Stimulated activated CD8-positive, alpha-beta memory T cell treated with anti-CD3 and anti-CD28 coated beads, Interleukin-7, amount 100 ng/mL, for 24 hours (primary cell): ENCODE data around the gene ADD1.

ENCODE experiments used
- DNase-seq: peaks from one replicate; pipeline ENCODE4 v3.0.0-alpha.2; 2020; ENCODE audit warnings: low read depth

The ADD1 gene

DNA sequence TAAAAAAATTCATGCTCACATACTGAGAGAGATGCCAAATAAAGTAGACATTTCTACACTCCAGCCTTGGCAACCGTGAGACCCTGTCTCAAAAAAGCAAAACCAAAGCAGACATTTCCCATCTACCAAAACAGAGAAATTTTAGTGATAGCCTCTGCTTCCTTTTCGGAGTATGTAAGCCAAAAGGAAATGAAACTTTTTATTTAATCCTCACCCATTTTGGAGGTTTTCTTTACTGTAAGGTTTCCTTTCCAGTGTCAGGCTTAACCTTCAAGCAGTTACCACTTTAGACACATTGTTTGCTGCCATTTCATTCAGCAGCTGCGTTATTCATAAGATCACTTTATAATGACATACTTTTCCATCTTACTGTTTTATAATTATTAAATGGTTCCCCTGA is 15.9 kb downstream of the ADD1 start:
- DNase-seq = no peak

DNA sequence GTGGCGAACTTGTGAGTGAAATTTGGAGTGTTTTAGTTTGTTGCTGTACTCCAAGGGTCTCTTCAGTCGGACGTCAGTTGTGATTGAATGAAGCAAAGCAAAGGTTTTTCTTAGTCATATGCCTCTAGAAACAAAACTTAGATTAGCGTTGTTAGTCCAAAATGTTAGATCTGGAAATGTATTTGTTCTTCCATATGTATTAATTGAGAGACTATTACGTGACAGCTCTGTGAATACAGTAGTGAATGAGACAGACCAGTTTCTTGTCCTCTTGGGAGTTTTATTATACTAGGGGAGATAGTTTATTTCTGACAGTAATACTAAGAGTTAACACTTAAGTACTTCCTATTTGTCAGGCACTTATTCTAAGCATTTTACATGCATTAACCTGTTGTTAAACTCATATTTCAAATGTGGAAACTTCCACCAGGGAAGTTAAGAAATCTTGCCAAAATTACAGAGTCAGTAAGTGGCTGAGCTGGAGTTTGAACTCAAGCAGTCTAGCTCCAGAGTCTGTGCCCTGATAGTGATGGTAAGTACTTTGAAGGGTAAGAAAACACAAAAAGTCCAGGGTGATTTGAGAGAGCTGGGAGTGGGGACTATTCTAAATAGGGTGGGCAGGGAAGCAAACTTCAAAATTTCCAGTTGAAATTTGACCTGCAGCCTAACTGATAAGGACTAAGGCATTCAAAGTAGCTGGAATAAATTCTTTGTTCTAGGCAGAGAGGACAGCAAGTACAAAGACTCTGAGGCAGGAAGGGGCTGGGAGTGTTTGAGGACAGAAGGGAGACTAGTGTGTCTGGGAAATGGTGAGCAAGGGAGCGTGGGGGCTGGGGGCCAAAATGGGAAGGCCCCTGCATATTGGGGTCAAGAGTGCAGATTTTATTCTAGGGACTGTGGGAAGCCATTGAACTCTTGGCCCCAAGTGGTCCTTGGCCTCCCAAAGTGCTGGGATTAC is 17.0 kb downstream of the ADD1 start:
- DNase-seq = no peak

DNA sequence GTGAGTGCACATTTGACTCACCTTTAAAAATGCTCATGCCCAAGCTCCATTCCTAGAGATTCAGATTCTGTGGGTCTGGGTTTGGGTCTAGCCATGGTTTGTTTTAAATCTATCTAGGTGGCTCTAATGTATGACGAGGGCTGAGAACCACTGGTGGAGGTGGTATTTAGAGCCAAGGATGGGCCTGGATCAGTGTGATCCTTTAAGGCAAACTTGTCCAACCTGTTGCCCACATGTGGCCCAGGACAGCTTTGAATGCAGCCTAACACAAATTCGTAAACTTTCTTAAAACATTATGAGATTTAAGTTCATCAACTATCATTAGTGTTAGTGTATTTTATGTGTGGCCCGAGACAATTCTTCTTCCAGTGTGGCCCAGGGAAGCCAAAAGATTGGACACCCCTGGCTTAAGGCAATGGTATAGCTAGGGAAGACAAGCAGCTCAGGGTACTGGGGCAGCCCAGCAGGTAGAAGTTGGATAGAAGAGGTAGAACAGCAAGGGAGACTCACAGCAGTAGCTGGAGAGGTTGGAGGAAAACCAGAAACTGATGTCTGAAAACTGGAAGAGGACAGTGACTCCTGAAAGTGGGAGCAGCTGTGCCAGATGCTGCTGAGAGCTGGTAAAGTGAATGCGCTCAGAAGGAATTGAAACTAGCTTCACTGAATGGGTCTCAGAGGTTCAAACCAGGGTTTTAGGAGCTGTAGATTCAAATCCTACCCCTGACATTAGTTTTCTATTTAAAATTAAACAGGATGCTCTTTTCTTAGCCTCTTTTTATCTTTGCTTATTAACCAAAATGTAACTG is 18.2 kb downstream of the ADD1 start:
- no peak for DNase-seq

DNA sequence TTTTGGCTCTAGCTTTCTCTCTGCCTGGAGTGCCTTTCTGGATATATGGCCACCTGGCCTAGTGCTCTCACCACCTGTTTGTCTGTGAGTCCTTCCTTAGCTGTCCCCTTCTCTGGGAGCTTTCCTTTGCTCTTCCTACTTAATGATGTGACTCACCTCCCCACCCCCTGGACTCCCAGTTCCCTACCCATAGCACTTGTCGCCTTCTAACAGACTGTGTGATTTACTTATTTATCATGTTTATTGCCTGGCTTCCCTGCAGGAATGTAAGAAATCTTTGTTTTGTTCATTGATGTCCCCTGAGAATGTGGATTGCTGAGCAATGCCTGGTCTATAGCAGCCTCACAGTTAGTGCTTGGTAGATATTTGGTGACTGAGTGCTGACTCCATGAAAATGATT is 18.9 kb downstream of the ADD1 start:
- no peak for DNase-seq

DNA sequence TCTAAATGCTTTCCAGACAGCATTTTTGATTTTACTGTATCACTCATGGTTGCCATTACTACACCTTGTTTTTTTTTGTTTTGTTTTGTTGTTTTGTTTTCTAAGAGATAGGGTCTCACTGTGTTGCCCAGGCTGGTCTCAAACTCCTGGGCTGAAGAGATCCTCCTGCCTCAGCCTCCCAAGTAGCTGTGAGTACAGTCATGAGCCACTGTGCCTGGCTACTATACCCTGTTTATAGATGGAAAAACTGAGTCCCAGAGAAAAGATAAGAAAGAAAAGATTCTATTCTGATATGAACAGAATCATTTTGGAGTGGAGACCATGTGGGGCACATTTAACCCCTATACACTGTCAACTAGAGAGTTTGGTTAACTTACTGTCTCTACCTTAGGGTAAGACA is 20.0 kb downstream of the ADD1 start:
- no peak for DNase-seq

DNA sequence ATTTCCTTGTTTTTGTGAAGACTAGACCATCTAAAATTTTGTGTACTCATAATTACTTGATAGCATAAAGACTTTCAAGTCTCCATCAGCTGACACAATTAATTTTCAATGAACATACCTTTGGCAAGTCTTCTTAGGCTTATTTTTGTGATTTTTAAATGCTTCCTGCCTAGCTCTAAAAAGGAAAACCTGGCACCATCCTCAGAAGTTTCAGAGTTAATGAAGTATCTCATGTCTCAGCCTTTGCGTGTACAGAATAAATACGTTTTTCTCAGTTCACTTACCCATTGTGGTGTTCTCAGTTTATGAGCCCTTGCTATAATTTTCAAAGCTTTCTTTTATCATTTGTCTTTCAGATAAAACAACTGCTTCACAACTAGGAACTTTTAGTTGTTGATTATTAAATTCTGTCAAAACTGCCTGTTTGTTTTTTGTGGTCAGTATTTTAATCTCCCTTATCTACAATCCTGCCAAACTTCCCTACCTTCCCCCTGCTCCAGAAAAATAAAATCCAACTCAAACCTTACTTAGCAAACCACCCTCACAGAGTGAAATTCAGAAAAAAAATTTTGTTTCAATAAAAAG is 21.6 kb downstream of the ADD1 start:
- no peak for DNase-seq

DNA sequence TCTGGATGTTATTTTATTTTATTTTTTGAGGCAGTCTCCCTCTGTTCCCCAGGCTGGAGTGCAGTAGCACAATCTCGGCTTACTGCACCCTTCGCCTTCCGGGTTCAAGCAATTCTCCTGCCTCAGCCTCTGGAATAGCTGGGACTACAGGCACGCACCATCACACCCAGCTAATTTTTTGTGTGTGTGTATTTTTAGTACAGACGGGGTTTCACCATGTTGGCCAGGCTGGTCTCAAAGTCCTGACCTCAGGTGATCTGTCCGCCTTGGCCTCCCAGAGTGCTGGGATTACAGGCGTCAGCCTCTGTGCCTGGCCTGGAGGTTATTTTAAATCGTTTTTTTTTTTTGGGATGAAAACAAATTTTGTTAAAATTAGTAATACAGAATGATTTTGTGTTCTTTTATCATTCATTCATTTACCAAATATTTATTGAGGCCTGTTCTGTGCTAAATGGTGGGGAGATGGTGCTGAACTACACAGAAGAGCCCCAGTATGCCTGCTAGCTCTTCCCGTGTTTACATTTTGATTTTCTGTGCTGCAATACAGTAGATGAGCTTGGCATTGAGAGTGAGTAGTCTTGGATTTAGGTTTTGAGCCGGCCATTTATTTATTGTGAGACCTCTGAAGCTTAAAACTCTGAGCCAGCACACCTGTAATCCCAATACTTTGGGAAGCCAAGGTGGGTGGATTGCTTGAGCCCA is 22.7 kb downstream of the ADD1 start:
- DNase-seq = no peak

DNA sequence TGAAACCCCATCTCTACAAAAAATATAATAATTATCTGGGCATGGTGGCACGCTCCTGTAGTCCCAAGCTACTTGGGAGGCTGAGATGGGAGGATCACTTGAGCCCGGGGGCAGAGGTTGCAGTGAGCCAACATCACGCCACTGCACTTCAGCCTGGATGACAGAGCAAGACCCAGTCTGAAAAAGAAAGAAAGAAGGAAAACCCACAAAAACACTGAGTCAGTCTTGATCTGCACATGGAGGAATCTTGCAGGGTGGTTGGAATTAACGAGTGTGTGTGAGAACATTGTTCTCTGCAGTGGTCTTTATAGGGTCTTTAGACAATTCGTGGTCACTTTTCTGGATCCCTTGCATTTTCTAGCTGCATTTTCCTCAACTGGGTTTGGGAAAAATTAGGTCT is 23.2 kb downstream of the ADD1 start:
- no peak for DNase-seq

DNA sequence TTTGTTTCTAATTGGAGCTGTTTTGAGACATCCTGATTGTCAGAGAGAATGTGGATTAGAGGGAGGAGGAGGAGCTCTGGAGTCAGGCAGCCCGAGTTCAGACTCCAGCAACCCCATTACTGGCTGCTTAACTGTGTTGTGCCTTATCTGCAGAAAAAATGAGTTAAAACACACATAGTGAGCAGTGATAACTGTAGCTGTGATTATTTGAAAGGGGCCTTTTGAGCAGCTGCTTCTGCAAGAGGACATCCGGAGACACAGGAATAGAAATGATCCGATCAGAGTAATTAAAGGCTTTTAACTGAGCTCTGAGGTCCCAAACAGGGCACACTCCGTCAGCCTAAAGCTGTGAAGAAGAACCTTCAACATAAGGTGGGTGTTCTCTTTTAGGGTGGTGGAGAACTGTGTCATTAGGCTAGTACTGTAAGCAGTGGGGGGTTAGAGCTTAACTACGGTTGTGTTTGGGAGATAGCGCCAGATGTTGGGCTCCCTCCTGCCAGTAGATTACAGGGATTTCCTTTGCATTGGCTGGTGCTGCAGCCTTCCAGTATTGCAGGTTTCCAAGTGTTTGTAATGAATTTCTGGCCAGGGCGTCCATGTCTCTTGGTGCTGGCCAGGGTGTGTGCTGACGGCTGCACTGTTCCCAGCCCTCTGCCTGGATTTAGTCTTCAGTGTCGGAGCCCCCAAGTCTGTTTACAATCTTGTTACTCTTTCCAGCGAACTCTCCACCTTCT is 24.3 kb downstream of the ADD1 start:
- DNase-seq = no peak

DNA sequence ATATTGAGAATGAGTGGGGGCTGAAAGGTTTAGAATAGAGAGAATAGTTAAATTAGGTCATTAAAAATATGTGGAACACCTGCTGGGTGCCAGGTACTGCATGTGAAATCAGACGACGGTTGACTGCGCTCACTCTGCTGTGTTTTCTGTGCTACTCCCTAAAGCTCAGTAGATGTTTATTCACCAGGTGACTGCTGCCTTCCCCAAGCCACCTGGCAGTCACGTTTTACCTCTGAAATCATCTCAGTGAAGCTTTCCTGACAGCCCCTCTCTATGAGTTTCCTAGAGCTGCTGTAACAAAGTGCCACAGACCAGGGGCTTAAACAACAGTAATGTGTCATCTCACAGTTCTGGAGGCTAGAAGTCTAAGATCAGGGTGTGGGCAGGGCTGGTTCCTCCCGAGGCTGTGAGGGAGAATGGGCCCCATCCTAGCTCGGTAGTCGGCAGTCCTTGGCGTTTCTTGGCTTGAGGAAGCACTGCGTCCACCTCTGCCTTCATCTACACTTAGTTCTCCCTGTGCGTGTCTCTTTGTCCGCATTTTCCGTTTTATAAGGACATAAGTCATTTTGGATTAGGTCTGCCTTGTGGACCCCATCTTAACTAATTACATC is 25.3 kb downstream of the ADD1 start:
- DNase-seq = no peak

DNA sequence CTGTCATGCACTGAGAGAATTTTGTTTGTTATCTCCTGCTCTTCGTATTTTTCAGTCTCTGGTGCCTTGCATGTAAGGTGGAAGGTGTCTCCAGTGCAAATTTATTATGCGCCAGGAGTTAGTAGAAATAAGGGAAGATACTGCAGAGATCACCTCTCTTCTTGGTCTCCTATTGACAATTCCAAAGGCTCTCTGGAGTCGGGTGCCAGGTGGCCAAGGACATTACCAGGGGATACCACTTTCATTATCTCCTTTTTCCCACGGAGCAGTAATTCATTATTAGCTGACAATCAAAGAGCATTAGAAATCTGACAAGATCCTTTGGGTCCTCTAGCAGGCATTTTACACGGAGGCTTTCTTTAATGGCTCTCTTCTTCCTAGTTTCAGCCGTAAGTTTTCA is 26.0 kb downstream of the ADD1 start:
- DNase-seq = no peak

DNA sequence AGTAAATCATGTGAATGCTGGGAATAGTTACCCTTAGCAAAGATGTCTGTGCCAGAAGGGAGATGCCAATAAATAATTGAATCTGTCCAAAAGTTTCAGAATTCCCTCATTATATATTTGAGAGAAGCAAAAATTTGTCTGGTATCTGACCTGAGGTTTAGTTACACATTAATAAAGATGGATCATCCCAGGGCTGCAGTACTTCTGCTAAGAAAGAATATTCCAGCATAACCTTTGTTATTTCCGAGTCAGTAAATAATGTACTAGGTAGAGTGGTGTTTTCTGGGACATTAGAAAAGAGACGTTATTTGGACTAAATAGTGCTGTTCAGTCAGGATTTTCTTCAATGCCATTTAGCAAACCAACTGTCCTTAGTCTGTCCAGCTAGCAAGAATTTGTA is 26.4 kb downstream of the ADD1 start:
- DNase-seq = no peak

DNA sequence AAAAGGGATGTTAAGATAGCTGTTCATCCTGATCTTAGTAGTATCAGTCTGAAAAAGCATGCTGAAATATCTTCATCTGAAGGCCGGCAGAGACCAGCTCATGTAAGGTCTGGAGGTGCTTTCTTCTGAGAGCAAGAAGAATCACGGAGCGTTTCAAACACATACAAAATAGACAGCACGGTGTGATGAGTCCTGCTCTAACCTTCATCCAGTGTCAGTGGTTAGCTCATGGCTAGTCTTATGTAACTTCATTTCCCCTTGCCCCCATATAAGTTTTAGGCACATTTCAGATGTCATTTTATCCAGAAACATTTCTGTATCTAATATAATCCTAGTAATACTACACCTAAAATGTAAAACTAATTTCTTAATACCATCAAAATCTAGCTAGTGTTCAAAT is 27.8 kb downstream of the ADD1 start:
- no peak for DNase-seq

DNA sequence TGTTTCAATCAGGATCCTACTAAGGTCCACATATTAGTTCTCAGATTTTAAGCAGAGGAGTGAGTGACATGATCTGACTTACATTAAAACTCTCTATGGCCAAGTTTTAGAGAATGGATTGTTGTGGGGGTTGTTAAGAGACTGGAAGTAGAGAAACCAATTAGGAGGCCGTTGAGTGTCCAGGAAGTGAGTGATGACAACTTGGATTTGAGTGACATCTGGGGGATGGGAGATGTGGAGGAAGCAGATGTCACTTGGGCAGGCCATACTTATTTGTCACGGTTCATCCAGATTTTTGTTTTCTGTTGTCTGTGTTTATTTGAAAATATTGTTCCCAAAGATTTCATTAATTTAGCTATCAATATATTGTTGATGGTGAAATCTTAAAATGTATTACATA is 28.3 kb downstream of the ADD1 start:
- no peak for DNase-seq

DNA sequence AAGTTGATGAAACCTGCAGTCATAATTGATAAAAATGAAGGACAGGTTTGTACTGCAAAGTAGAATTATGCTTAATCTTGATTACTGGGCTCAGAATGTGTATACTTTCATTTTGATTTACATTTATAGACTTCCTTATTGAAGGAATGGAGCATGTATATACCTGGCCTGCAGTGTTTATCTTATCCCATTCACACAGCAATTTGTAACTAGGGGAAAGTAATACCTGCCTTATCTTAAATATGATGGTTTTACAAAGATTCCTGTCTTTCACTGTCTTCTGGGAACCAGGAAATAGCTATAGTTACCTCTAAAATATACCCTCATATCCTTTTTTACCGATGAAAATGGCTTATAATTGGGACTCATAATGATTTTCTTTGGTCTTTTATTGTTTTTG is 29.7 kb downstream of the ADD1 start:
- no peak for DNase-seq

DNA sequence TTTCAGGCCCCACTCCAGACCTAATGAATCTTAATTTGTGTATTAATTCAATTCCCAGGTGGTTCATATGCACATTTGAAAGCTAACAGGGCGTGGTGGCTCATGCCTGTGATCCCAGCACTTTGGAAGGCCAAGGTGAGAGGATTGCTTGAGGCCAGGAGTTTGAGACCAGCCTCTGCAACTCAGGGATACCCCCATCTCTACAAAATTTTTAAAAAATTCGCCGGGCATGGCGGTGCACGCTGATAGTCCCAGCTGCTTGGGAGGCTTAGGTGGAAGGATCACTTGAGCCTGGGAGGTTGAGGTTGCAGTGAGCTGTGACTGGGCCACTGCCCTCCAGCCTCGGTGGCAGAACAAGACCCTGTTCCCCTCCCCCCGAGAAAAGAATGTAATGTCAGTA is 31.2 kb downstream of the ADD1 start:
- no peak for DNase-seq

DNA sequence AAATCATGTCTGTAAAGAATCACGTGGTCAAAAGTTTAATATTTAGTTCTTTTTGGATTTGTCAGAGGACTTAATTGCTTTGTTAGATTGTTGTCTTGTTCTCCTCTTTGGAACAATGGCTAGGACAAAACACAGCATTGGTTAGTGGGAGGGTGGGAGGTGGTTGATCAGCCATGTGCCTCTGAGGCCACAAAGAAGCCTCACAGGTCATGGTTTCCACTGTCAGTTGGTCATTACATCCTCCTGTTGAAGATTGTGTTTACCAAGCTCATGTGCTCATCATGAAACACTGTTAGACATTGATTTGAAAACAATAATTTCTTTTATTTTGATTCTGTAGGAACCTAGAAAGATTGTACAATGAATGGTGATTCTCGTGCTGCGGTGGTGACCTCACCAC is 31.9 kb downstream of the ADD1 start:
- DNase-seq = no peak

DNA sequence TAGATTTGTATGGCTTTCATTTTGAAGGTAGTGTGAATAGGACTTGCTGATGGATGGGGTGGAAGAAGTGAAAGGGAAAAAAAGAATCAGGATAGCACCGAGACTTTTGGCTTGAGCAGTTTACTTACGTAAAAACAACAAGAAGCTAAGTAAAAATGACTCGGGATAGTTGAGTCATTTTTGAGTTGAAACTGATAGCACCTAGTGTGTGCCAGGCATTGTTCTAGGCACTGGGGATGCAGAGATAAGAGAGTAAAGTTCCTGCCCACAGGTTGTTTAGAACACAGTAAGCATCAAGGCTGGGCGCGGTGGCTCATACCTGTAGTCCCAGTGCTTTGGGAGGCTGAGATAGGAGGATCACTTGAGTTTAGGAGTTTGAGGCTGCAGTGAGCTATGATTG is 34.7 kb downstream of the ADD1 start:
- DNase-seq = no peak

DNA sequence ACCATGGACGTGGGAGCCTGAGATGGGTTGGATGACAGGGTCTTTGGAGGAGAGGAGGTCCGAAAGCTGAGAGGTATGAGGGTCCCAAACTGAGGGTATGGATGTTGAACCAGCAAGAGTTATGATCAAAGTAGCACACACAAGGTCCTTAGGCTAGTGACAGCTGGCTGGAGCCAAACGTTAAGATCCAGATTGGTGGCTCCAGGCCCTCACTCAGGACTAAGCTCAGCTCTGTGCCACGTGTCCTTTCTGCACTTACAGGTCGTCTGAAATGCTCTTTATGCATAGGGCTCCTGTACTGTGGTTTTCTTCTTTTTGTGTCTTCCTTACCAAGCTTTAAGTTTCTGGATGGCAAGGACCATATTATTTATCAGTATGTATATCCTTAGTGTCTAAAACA is 35.4 kb downstream of the ADD1 start:
- DNase-seq = no peak

DNA sequence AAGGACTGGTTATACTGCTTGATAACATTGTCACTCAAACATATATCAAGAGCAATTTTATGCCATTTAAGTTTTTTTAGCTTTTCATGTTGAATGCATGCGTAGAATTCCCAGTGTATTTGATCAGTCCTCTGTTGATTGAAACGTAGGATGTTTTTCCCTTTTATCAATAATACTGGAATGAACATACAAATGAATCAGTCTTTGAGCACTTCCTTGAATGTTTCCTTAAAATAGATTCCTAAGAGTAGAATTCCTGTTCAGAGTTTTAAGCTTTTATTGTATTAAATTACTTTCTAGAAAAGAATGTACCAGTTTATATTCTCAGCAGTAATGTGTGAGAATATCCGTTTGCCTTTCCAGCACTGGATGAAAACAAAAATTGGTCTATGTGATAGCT is 37.8 kb downstream of the ADD1 start:
- no peak for DNase-seq

DNA sequence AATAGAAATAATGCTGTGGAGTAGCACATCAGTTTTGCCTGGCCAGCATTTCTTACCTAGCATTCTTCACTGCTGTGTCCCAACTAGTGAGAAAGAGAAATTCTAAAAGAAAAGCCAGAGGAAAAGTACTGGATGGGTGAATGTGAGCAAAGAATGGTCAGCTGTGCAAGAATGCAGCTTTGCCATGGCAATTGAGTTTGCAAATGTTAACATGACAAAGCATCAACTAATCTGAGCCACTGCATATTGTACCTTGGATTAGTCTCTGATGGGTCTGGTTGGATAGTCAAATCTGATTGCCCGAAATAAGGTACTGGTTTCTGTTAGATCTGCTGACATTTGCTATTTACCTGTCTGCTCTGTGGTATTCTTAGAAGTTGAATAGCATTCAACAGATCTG is 38.7 kb downstream of the ADD1 start:
- DNase-seq = no peak
